ENCODE data around the gene KCTD10. TPM values are rescaled to one million over a fixed set of nuclear protein-coding genes. Genes with fewer than 3 reads are reported as not detected.

KCTD10 gene
- polyA plus RNA-seq, 2 of the 4 experiments (the other 2 are of a cell fraction) = 43.5 to 50.4 TPM

DNA sequence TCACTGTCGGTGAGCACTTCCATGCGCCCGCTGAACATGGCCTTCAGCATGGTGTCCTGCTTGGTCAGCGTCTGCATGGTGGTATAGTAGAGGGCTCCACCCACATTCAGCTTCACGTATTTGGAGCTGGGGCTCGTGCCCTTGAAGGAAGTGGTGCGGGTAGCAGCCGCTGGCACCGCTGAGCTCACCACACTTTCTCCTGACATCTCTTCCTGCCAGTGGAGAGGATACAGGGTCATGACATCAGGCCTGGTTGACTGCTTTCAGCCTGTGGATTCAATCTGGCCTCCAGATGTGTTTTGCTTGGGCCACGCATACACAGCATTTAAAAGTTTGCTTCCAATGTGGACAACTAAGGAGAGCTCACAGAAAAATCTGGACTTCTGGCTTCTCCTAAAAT lies 7.6 kb downstream of the KCTD10 start:
- Histone ChIP-seq H3K9me3 (no peaks in the 10 kb centered on the region), H3K4me1 (no peaks in the 10 kb centered on the region; the same call in 2 of the 3 replicates), H3K27ac (no peak overlapping the region), H3K4me2 (no peak overlapping the region), H3K4me3 (no peak overlapping the region)
- DNase-seq (ENCODE audit: low read depth in 1 of 2, low spot score in 1 of 2) (no peak), ATAC-seq (no peak), FAIRE-seq (no peak)
- ChIA-PET POLR2A (no interaction called here), CTCF (interaction anchor here (0.7 to 6.1 kb wide), 6 partner anchors 8 to 127 kb away, joined by 3 to 21 read pairs (median 6); no protein-coding TSS in a partner anchor)
- WGBS (ENCODE audit: missing lambda C conversion rate) = 92% methylated on average over 10 of the region's 10 CpGs
- no peak for TF ChIP-seq NR3C1 (IDR thresholded peaks at IDR 0.05)

GRCh38 chr12:109467978-109468676 lies 9.0 kb downstream of the KCTD10 start:
- WGBS (ENCODE audit: missing lambda C conversion rate) = 85% methylated on average over 7 of the region's 8 CpGs
- ChIA-PET POLR2A (no interaction called here), CTCF (interaction anchor here (0.7 to 6.1 kb wide), 5 partner anchors 9 to 129 kb away, joined by 3 to 21 read pairs (median 3); partner anchors contain the start of gene KCTD10)
- Histone ChIP-seq H3K4me2 (no peak overlapping the region), H3K9me3 (no peaks in the 10 kb centered on the region), H3K4me1 (peaks cover 13% of the 10 kb centered on the region), H3K27ac (no peak overlapping the region), H3K4me3 (no peak overlapping the region)
- TF ChIP-seq CHD2 (IDR thresholded peaks at IDR 0.05; ENCODE audit: low read length, partially characterized antibody) = no peak
- TF ChIP-seq SREBF2 (IDR thresholded peaks at IDR 0.05) = no peak
- TF ChIP-seq USF2 (IDR thresholded peaks at IDR 0.05) = no peak
- TF ChIP-seq EHMT2 (IDR thresholded peaks at IDR 0.05; ENCODE audit: low read depth) = no peak
- TF ChIP-seq TFCP2L1 (CRISPR knock-in tag; IDR thresholded peaks at IDR 0.05) = no peak
- TF ChIP-seq ZNF302 (CRISPR knock-in tag; IDR thresholded peaks at IDR 0.05) = no peak
- no peak for TF ChIP-seq HMGXB4 (CRISPR knock-in tag; IDR thresholded peaks at IDR 0.05; ENCODE audit: borderline replicate concordance)
- TF ChIP-seq FOSB (CRISPR knock-in tag; IDR thresholded peaks at IDR 0.05) = no peak
- TF ChIP-seq NR3C1 (IDR thresholded peaks at IDR 0.05) = no peak
- TF ChIP-seq MAX (IDR thresholded peaks at IDR 0.05) = no peak
- TF ChIP-seq HOXB5 (CRISPR knock-in tag; IDR thresholded peaks at IDR 0.05) = no peak
- no peak for TF ChIP-seq TP53 (CRISPR knock-in tag; IDR thresholded peaks at IDR 0.05)
- TF ChIP-seq POLR2AphosphoS2 (conservative IDR thresholded peaks at IDR 0.05; ENCODE audit: low read length) = no peak
- no peak for TF ChIP-seq HOXB13 (CRISPR knock-in tag; IDR thresholded peaks at IDR 0.05; ENCODE audit: low read depth)
- TF ChIP-seq CEBPB (IDR thresholded peaks at IDR 0.05) = no peak
- DNase-seq (ENCODE audit: low read depth in 1 of 2, low spot score in 1 of 2) = no peak
- ATAC-seq = no peak
- no peak for FAIRE-seq

- POLR2A ChIA-PET = no interaction called here
- no peaks in the 10 kb centered on the region for H3K9me3 ChIP-seq
- DNase-seq (ENCODE audit: low read depth in 1 of 2, low spot score in 1 of 2) (no peak), ATAC-seq (no peak), FAIRE-seq (no peak)
- H3K27ac ChIP-seq = no peak overlapping the region
- no peak overlapping the region for H3K4me3 ChIP-seq
- CTCF ChIA-PET = interaction anchor here (0.8 to 1.0 kb wide), 2 partner anchors 10 to 13 kb away, joined by 3 read pairs; partner anchors contain the start of gene KCTD10
- WGBS (ENCODE audit: missing lambda C conversion rate) = 83% methylated on average over 3 of the region's 3 CpGs
- H3K4me2 ChIP-seq = no peak overlapping the region
- peaks cover 26% of the 10 kb centered on the region for H3K4me1 ChIP-seq
- no peak for TF ChIP-seq HOXB5 (CRISPR knock-in tag; IDR thresholded peaks at IDR 0.05)
- no peak for TF ChIP-seq KDM5A (IDR thresholded peaks at IDR 0.05)
- no peak for TF ChIP-seq JUNB (IDR thresholded peaks at IDR 0.05)
- no peak for TF ChIP-seq NR3C1 (IDR thresholded peaks at IDR 0.05)
- no peak for TF ChIP-seq HMGXB4 (CRISPR knock-in tag; IDR thresholded peaks at IDR 0.05; ENCODE audit: borderline replicate concordance)
- no peak for TF ChIP-seq EP300 (IDR thresholded peaks at IDR 0.05)
- TF ChIP-seq JUN (IDR thresholded peaks at IDR 0.05) = no peak
- no peak for TF ChIP-seq CBX2 (IDR thresholded peaks at IDR 0.05; ENCODE audit: borderline replicate concordance, low read depth)
- TF ChIP-seq FOSL2 (IDR thresholded peaks at IDR 0.05) = no peak
- no peak for TF ChIP-seq FOSL2 (CRISPR knock-in tag; IDR thresholded peaks at IDR 0.05)
- no peak for TF ChIP-seq ZFP36 (IDR thresholded peaks at IDR 0.05; ENCODE audit: borderline replicate concordance, partially characterized antibody)
- no peak for TF ChIP-seq MAX (IDR thresholded peaks at IDR 0.05)
- TF ChIP-seq, protein P1, sequence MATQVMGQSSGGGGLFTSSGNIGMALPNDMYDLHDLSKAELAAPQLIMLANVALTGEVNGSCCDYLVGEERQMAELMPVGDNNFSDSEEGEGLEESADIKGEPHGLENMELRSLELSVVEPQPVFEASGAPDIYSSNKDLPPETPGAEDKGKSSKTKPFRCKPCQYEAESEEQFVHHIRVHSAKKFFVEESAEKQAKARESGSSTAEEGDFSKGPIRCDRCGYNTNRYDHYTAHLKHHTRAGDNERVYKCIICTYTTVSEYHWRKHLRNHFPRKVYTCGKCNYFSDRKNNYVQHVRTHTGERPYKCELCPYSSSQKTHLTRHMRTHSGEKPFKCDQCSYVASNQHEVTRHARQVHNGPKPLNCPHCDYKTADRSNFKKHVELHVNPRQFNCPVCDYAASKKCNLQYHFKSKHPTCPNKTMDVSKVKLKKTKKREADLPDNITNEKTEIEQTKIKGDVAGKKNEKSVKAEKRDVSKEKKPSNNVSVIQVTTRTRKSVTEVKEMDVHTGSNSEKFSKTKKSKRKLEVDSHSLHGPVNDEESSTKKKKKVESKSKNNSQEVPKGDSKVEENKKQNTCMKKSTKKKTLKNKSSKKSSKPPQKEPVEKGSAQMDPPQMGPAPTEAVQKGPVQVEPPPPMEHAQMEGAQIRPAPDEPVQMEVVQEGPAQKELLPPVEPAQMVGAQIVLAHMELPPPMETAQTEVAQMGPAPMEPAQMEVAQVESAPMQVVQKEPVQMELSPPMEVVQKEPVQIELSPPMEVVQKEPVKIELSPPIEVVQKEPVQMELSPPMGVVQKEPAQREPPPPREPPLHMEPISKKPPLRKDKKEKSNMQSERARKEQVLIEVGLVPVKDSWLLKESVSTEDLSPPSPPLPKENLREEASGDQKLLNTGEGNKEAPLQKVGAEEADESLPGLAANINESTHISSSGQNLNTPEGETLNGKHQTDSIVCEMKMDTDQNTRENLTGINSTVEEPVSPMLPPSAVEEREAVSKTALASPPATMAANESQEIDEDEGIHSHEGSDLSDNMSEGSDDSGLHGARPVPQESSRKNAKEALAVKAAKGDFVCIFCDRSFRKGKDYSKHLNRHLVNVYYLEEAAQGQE (IDR thresholded peaks at IDR 0.05) = no peak
- TF ChIP-seq RAD21 (conservative IDR thresholded peaks at IDR 0.05 in 1 of 2, IDR thresholded peaks at IDR 0.05 in 1 of 2) = no peak
Observed at GRCh38 chr12:109466821-109467220, 10.3 kb downstream of the KCTD10 start.

All from A549 (cell line).